Measurements from ENCODE around the gene CCDC187. TPM values are rescaled to one million over a fixed set of nuclear protein-coding genes. Genes with fewer than 3 reads are reported as not detected.

Gene CCDC187
- total and polyA plus RNA-seq, 2 of the 4 experiments (the other 2 are of a cell fraction): not detected

DNA sequence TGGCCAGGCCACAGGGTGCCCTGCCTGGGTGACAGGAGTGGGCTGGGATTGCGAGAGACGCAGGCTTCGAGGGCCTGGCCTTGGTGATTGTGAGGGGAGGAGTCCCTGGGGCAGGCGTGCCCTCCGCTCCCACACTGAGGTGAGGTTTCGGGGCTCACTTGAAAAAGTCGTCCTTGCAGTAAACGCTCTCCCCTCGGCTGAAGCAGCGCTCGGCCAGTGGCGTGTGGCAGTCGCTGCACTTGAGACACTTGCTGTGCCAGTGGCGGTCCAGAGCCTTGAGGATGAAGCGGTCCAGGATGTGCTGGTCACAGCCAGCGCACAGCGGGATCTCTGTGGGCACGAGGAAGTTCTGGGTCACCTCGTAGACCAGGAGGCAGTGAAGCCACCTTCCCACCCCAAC, 103.5 kb downstream of the CCDC187 start:
- H3K27ac ChIP-seq (ENCODE audit: insufficient read depth, low read length): no peak overlapping the region
- H3K4me1 ChIP-seq (ENCODE audit: control insufficient read depth, insufficient read depth, low read length): no peaks in the 10 kb centered on the region
- H3K9me1 ChIP-seq (ENCODE audit: insufficient read depth, low read length): no peaks in the 10 kb centered on the region
- no peak for DNase-seq
- H3K9me3 ChIP-seq (ENCODE audit: control insufficient read depth, insufficient read depth, low read length): peaks cover 2% of the 10 kb centered on the region; the same call in 1 of the 2 replicates
- peaks cover 20% of the 10 kb centered on the region for H4K20me1 ChIP-seq (ENCODE audit: insufficient read depth, low read length)
- H3K9ac ChIP-seq (ENCODE audit: low read depth, low read length): no peak overlapping the region
- H3K4me2 ChIP-seq (ENCODE audit: low read depth, low read length): no peak overlapping the region
- H3K23ac ChIP-seq (ENCODE audit: low read depth, low read length): no peak overlapping the region
- no peaks in the 10 kb centered on the region for H3K36me3 ChIP-seq (ENCODE audit: control insufficient read depth, insufficient read depth, low read length)
- H3K79me1 ChIP-seq (ENCODE audit: low read depth in 1 of 2, low read length in 2 of 2): no peaks in the 10 kb centered on the region
- no peak overlapping the region for H2AK9ac ChIP-seq (replicated peaks; ENCODE audit: low read depth, low read length, poor library complexity)
- H2BK20ac ChIP-seq (ENCODE audit: low read depth, low read length): no peak overlapping the region
- H4K91ac ChIP-seq (ENCODE audit: insufficient read depth, low read depth, low read length): no peak overlapping the region
- ChIA-PET POLR2A (ENCODE audit: unreplicated experiment) (no interaction called here), CTCF (no interaction called here)
- H2AFZ ChIP-seq (replicated peaks; ENCODE audit: low read length, poor library complexity): no peak overlapping the region
- H2BK15ac ChIP-seq (ENCODE audit: low read depth, low read length): no peak overlapping the region
- intact Hi-C loops (cut with micrococcal nuclease): no loop called here
- no peak overlapping the region for H3K14ac ChIP-seq (replicated peaks; ENCODE audit: low read depth, low read length)
- 52% methylated on average over 12 of the region's 19 CpGs; no CpG with 5 or more reads in 1 of the 2 experiments for WGBS, 2 experiments (ENCODE audit: extremely low coverage in 2 of 2, insufficient read length in 1 of 2)
- no peak overlapping the region for H2AK5ac ChIP-seq (ENCODE audit: low read depth, low read length)
- no peak overlapping the region for H2BK5ac ChIP-seq (ENCODE audit: low read depth, low read length, poor library complexity, severe bottlenecking)
- no peak overlapping the region for H3K4me3 ChIP-seq (ENCODE audit: insufficient read depth, low read depth, low read length)
- dilution Hi-C loops (cut with HindIII; ENCODE audit: low sequenced_read_pairs, unreplicated experiment): no loop called here
- H3K4ac ChIP-seq (ENCODE audit: low read depth, low read length): no peak overlapping the region
- no peak overlapping the region for H2BK120ac ChIP-seq (ENCODE audit: low read depth, low read length)
- H4K5ac ChIP-seq (ENCODE audit: low read depth, low read length): no peak overlapping the region
- no peak for ATAC-seq (ENCODE audit: low read depth)
- BruUV-seq (replicated peaks): no TSS peak
- in situ Hi-C loops (cut with MboI; ENCODE audit: low sequenced_read_pairs): no loop called here
- H3K18ac ChIP-seq (ENCODE audit: low read depth, low read length): no peak overlapping the region
- H3K56ac ChIP-seq (ENCODE audit: extremely low read depth, insufficient read depth, low read length): no peak overlapping the region
- TF ChIP-seq MXI1 (IDR thresholded peaks at IDR 0.05; ENCODE audit: borderline replicate concordance, low read depth, low read length) (no peak), RFX5 (IDR thresholded peaks at IDR 0.05; ENCODE audit: low read depth, low read length) (no peak), FOS (IDR thresholded peaks at IDR 0.05; ENCODE audit: low read depth, low read length) (no peak), MAFK (IDR thresholded peaks at IDR 0.05; ENCODE audit: low read depth, low read length) (no peak), BHLHE40 (IDR thresholded peaks at IDR 0.05; ENCODE audit: low read depth, low read length) (no peak), RCOR1 (IDR thresholded peaks at IDR 0.05; ENCODE audit: insufficient replicate concordance, low read length) (no peak), MAZ (IDR thresholded peaks at IDR 0.05; ENCODE audit: borderline replicate concordance, low read depth, low read length) (no peak), CTCF (conservative IDR thresholded peaks at IDR 0.05; ENCODE audit: low read depth, low read length) (no peak)
- H3K27me3 ChIP-seq (ENCODE audit: control insufficient read depth, insufficient read depth, low read length): peaks cover 84% of the 10 kb centered on the region
- no peak overlapping the region for H4K8ac ChIP-seq (ENCODE audit: low read depth in 2 of 2, low read length in 2 of 2)

Other genes starting within 250 kb of the CCDC187 start
- 7.9 and 11.1 TPM in 2 replicates for gene NACC2, start 208.8 kb downstream of the CCDC187 start, total RNA-seq (2012; rRNA removed)
- 19.0 and 21.2 TPM in 2 replicates for gene NACC2, start 208.8 kb downstream of the CCDC187 start, polyA plus RNA-seq (2012; rRNA removed)
- gene TMEM250, start 185.2 kb downstream of the CCDC187 start, total RNA-seq (2012; rRNA removed): 12.5 and 14.0 TPM in 2 replicates
- 17.5 and 18.6 TPM in 2 replicates for gene TMEM250, start 185.2 kb downstream of the CCDC187 start, polyA plus RNA-seq (2012; rRNA removed)
- not detected in 2 replicates for gene LHX3, start 99.0 kb downstream of the CCDC187 start, total RNA-seq (2012; rRNA removed)
- not detected in 2 replicates for gene LHX3, start 99.0 kb downstream of the CCDC187 start, polyA plus RNA-seq (2012; rRNA removed)
- 5.0 and 5.9 TPM in 2 replicates for gene QSOX2, start 58.3 kb downstream of the CCDC187 start, total RNA-seq (2012; rRNA removed)
- 12.7 and 12.9 TPM in 2 replicates for gene QSOX2, start 58.3 kb downstream of the CCDC187 start, polyA plus RNA-seq (2012; rRNA removed)
- 28.7 and 29.7 TPM in 2 replicates for gene GPSM1, start 23.4 kb upstream of the CCDC187 start, total RNA-seq (2012; rRNA removed)
- gene GPSM1, start 23.4 kb upstream of the CCDC187 start, polyA plus RNA-seq (2012; rRNA removed): 71.2 and 91.4 TPM in 2 replicates
- 2.0 and 6.1 TPM in 2 replicates for gene DNLZ, start 59.6 kb upstream of the CCDC187 start, total RNA-seq (2012; rRNA removed)
- 11.4 and 20.3 TPM in 2 replicates for gene DNLZ, start 59.6 kb upstream of the CCDC187 start, polyA plus RNA-seq (2012; rRNA removed)
- gene CARD9, start 69.6 kb upstream of the CCDC187 start, total RNA-seq (2012; rRNA removed): 0.36 and 1.1 TPM in 2 replicates
- 1.5 and 1.9 TPM in 2 replicates for gene CARD9, start 69.6 kb upstream of the CCDC187 start, polyA plus RNA-seq (2012; rRNA removed)
- 2.5 and 3.1 TPM in 2 replicates for gene SNAPC4, start 96.1 kb upstream of the CCDC187 start, total RNA-seq (2012; rRNA removed)
- gene SNAPC4, start 96.1 kb upstream of the CCDC187 start, polyA plus RNA-seq (2012; rRNA removed): 6.5 and 7.6 TPM in 2 replicates
- gene ENTR1, start 106.5 kb upstream of the CCDC187 start, total RNA-seq (2012; rRNA removed): 14.5 and 17.2 TPM in 2 replicates
- 34.9 and 37.3 TPM in 2 replicates for gene ENTR1, start 106.5 kb upstream of the CCDC187 start, polyA plus RNA-seq (2012; rRNA removed)
- 62.6 and 86.7 TPM in 2 replicates for gene PMPCA, start 106.6 kb upstream of the CCDC187 start, total RNA-seq (2012; rRNA removed)
- 95.8 and 102 TPM in 2 replicates for gene PMPCA, start 106.6 kb upstream of the CCDC187 start, polyA plus RNA-seq (2012; rRNA removed)
- gene INPP5E, start 135.8 kb upstream of the CCDC187 start, total RNA-seq (2012; rRNA removed): 1.6 and 1.9 TPM in 2 replicates
- 9.4 and 11.0 TPM in 2 replicates for gene INPP5E, start 135.8 kb upstream of the CCDC187 start, polyA plus RNA-seq (2012; rRNA removed)
- gene SEC16A, start 178.9 kb upstream of the CCDC187 start, total RNA-seq (2012; rRNA removed): 12.2 and 12.8 TPM in 2 replicates
- 42.2 and 48.1 TPM in 2 replicates for gene SEC16A, start 178.9 kb upstream of the CCDC187 start, polyA plus RNA-seq (2012; rRNA removed)
- 1.8 and 2.5 TPM in 2 replicates for gene NOTCH1, start 242.0 kb upstream of the CCDC187 start, total RNA-seq (2012; rRNA removed)
- gene NOTCH1, start 242.0 kb upstream of the CCDC187 start, polyA plus RNA-seq (2012; rRNA removed): 6.0 and 6.9 TPM in 2 replicates